HG02870 (cell line): ENCODE data around the gene PPP2R2B.

Experiments used
- ATAC-seq: cut with Tn5 transposase; IDR thresholded peaks from one replicate; pipeline ENCODE4 v1.9.1; 2021; ENCODE audit warnings: mild to moderate bottlenecking, moderate library complexity; ENCODE audit not compliant: unreplicated experiment

Gene PPP2R2B

DNA sequence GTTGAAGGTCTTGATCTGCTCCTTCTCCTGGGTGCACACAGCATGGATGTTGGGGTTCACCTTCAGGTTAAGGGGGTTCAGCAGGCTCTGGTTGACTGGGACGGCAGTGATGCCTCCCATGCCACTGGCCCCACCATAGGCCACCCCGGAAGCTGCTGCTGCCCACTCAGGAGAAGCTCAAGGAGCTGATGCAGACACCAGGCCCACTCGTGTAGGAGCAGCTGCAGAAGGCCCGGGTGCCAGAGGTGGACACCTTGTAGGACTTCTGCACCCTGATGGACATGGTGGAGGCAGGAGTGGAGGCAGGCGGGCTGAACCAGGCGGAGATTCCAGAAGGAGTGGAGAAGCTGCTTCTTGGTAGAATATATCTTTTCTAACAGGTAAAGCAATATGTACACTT lies 171.2 kb downstream of the PPP2R2B start:
- ATAC-seq = no peak

- no peak for ATAC-seq
Observed at GRCh38 chr5:146706321-146706972, 172.1 kb downstream of the PPP2R2B start.

GRCh38 chr5:146704949-146705665 lies 173.4 kb downstream of the PPP2R2B start:
- ATAC-seq = no peak

GRCh38 chr5:146703899-146704298 lies 174.7 kb downstream of the PPP2R2B start:
- ATAC-seq = no peak

DNA sequence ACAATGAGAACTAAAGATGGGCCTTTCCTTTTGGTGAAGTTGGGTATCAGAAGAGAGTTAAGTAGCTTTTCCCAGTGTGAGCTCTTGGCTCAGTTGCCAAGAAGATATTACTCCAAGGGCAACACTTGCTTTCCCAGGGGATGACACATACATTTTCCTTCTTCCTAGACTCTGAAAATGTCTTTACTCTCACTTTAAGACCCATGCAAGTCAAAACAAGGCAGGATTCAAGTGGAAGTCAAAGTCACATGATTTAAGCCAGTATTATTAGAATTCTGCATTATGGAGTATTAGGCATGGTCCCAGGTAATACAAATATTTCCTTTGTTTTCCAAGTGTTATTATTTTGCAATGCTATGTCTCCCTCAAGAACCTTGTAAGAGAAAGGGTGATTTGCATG lies 175.1 kb downstream of the PPP2R2B start:
- no peak for ATAC-seq

GRCh38 chr5:146699664-146700418 lies 178.7 kb downstream of the PPP2R2B start:
- no peak for ATAC-seq

DNA sequence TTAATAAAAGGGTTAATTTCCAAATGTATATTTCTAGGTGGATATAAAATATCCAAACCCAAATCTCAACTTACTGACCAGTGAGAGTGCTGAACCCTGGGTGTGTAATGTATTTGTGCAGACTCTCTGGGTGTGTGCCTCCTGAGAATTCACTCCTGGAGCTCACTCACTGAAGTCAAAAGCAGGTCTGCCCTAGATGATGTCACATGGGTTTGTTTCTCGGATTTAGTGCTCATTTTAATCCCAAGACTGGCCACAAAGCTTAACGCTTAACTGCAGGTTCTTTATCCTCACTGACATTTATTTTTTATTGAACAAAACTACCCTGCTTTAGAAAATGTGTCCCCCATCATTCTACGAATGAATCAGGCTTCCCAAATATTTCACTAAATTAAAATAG lies 179.4 kb downstream of the PPP2R2B start:
- ATAC-seq = no peak

GRCh38 chr5:146698651-146699050 lies 179.9 kb downstream of the PPP2R2B start:
- ATAC-seq = no peak

- ATAC-seq = no peak
Observed at GRCh38 chr5:146697211-146697610, 181.3 kb downstream of the PPP2R2B start.

- ATAC-seq = no peak
Observed at GRCh38 chr5:146695646-146696045, 182.9 kb downstream of the PPP2R2B start.

DNA sequence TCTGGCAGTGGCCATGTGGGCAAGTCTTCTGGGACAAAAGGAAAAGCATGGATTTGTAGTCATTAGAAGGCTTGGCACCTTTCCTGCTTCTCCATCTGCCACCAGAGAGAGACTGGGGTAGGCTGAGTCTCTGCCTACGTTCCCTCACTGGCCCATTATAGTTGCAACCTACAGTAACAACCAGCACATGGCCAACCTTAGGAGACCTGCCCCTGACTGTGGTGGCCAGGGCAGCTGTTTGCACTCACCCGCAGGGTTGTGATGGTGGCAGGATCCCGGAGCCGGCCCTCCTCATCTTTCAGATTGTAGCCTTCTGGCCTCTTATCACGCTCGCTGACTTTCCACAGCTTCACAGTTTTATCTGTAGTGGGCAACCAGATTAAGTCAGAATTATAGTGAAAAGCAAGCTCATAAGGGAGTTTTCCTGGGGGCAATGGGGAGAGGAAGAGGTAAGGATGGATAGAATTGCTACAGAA lies 187.6 kb downstream of the PPP2R2B start:
- ATAC-seq = no peak

GRCh38 chr5:146687630-146688029 lies 190.9 kb downstream of the PPP2R2B start:
- ATAC-seq = no peak

DNA sequence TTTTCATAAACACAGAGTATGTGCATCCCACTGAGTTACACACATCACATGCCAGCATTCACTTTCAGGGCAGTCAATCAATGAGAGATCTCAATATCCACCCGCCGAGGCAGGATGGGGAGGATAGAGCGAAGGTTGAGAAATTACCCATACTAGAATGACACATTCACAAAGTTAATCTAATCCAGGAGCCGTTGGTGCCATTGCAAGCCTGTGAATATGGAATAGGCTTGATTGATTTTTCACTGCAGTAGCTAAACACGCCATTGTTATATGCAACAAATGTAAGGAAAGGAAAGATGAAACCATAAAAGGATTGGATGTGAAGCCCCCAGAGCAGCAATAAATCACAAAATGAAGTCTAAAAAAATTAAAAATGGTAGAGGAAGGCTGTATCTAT lies 194.7 kb downstream of the PPP2R2B start:
- no peak for ATAC-seq

DNA sequence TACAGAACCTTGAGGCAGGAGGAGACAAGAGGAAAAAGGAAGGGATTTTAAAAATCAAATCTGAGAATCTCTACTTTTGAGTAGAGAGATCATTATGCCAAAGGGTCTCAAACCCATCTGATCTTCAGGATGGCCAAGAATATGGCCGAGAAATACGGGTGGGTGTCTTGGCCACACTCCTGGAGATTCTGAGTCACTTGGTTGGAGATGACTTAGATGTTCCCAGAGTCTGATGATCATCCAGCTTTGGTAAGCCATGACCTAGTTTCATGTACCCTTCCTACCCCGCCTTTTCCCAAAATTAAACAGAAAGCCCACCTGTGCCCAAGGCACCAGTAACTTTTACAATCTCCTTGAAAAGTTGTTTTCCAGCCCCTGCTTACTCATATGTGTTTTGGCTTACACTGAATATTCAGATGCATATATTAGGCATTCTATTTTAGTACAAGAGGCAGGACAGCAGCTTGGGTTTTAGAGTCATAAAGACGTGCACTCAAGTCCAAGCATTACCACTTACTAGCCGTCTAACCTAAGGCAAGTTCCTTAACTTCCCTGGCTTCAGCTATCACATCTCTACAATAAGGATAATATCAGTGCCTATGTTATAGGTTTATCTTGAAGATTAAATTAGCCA lies 195.5 kb downstream of the PPP2R2B start:
- no peak for ATAC-seq

DNA sequence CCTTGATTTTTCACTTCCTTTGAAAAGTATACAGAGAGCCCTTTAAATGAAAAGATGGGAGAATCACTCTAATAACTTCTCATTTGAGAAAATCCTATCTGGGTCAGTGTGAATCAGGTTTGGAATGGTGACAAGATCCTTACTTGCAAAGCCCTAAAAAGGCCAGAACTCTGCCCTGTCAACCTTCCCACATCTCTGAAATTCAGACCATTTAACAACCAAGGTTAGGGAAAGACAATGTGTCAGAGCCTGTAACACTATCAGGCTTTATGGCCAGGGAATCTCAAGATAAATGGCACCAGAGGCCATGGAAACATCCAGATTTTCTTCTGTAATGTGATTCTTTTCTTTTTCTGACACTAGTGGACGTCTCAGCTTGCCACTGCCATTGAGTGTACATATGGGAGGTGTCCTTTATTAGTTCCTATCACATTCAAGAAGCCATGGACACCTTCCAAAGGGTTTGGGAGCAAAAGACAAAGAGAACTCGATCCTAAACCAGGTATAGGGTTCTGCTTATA lies 196.9 kb downstream of the PPP2R2B start:
- no peak for ATAC-seq

DNA sequence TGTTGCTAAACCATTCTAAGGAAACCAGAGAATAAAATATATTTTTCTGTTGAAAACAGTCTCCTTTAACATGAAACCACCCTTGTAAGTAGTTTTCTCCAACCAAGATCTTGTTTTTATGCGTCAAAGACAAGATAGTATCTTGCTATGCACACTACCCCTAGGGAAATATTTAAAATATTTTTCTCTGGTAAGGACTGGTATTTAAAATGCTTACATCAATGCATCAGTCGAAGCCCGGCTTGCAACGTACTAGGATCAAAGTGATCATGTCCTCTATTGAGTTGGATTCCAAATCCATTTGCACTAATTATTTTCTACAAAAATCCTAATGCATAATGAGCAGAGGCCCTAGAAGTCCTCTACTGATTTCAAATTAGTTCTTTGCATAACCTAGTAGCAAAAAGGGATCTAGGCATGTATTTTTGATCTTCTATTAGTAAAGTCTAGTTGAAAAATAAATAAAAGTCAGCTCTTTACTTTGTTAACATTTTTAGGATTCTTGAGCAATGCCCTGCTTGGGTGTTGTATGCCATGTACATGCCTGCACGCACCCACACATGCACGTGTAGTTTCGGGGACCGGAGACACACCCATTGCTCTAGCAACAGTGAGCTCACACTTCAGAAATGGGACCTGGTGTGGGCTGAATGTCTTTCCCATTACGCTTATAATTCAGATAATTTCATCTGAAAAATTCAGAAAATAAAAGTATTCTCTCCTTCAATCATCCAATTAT lies 197.5 kb downstream of the PPP2R2B start:
- no peak for ATAC-seq

DNA sequence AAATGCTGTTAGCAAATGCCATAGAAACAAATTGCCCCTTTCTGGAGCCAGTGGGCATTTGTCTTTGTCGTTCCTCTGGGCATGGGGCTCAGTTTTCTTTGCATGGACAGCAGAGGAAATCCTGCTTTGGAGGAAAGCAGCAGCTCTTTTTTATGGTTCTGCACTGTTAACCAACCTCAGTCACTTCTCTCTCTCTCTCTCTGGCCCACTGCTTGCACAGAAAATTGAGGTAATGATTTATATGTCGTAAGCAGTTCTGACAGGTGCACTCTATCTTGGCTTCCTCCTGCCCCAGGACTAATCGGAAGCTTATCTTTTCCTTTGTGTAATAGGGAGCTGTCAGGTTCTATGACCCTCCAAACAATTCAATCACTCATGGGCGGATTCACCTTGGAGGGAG lies 202.9 kb downstream of the PPP2R2B start:
- ATAC-seq = no peak

- no peak for ATAC-seq
Observed at GRCh38 chr5:146672866-146673265, 205.7 kb downstream of the PPP2R2B start.

- no peak for ATAC-seq
Observed at GRCh38 chr5:146671561-146672295, 206.8 kb downstream of the PPP2R2B start.

DNA sequence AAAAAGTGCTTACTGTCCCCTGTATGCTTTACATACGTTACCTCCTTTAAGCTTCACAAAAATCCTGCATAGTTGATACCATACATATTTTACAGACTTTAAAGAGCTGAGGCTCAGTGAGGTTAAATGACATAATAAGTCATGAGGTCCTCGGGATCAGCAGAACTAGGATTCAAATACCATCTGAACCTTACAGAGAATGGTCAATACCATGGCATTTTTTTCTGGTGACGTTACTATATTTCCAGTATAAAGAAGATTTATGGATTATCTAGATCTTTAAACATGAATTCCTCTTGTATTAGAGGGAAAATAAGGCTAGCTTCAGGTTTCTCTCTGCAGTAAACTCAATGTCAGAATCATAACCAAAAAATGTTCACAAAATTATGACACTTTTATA lies 208.9 kb downstream of the PPP2R2B start:
- no peak for ATAC-seq
